Renal pelvis (tissue), 4 donors: ENCODE data around the gene VWA8. TPM values are rescaled to one million over a fixed set of nuclear protein-coding genes. Genes with fewer than 3 reads are reported as not detected.
"Not testable (repeated sequence)": the region's sequence is repeated elsewhere in the genome, so short reads cannot be mapped to it uniquely, and the experiment has no call there.

Experiments used
- DNase-seq: peaks from one replicate; pipeline ENCODE4 v3.0.0-alpha.2; 2013
- polyA plus RNA-seq, 3 donors: library from polyadenylated mRNA; unstranded; fragments of 120-200 nt; gene quantifications; one replicate each; pipeline ENCODE4 v1.2.1, GENCODE V29; 2013; ENCODE audit not compliant: insufficient read length in 3 of 3

VWA8 gene
- polyA plus RNA-seq, 3 donors: 19.0 to 21.1 (median 19.0) TPM

- DNase-seq: no peak
These were observed 8.2 kb upstream of the VWA8 start for GRCh38 chr13:41969072-41969471.

GRCh38 chr13:41966671-41967070 lies 5.8 kb upstream of the VWA8 start:
- no peak for DNase-seq

GRCh38 chr13:41962994-41963393 lies 2.1 kb upstream of the VWA8 start:
- DNase-seq: no peak

- DNase-seq: no peak
These were observed 504 bp upstream of the VWA8 start for GRCh38 chr13:41961466-41961760.

GRCh38 chr13:41960211-41960636 lies 685 bp downstream of the VWA8 start:
- DNase-seq: peak; percentile 17

GRCh38 chr13:41956272-41956671 lies 4.6 kb downstream of the VWA8 start:
- no peak for DNase-seq

GRCh38 chr13:41955605-41956004 lies 5.3 kb downstream of the VWA8 start:
- no peak for DNase-seq

GRCh38 chr13:41954226-41954625 lies 6.7 kb downstream of the VWA8 start:
- no peak for DNase-seq

- no peak for DNase-seq
These were observed 8.2 kb downstream of the VWA8 start for GRCh38 chr13:41952749-41953148.

GRCh38 chr13:41949104-41949503 lies 11.8 kb downstream of the VWA8 start:
- DNase-seq: not testable (repeated sequence)

GRCh38 chr13:41945926-41946325 lies 15.0 kb downstream of the VWA8 start:
- no peak for DNase-seq

GRCh38 chr13:41944635-41945397 lies 16.1 kb downstream of the VWA8 start:
- DNase-seq: no peak

- DNase-seq: no peak
These were observed 16.7 kb downstream of the VWA8 start for GRCh38 chr13:41944229-41944628.

GRCh38 chr13:41942462-41943094 lies 18.3 kb downstream of the VWA8 start:
- DNase-seq: no peak

- no peak for DNase-seq
These were observed 19.7 kb downstream of the VWA8 start for GRCh38 chr13:41941174-41941573.

GRCh38 chr13:41939398-41939797 lies 21.5 kb downstream of the VWA8 start:
- DNase-seq: no peak

GRCh38 chr13:41938918-41939317 lies 22.0 kb downstream of the VWA8 start:
- DNase-seq: no peak

- no peak for DNase-seq
These were observed 23.5 kb downstream of the VWA8 start for GRCh38 chr13:41937388-41937787.

- DNase-seq: no peak
These were observed 25.4 kb downstream of the VWA8 start for GRCh38 chr13:41935501-41935900.

- no peak for DNase-seq
These were observed 25.9 kb downstream of the VWA8 start for GRCh38 chr13:41934994-41935393.

- no peak for DNase-seq
These were observed 26.8 kb downstream of the VWA8 start for GRCh38 chr13:41934120-41934519.

GRCh38 chr13:41931337-41931736 lies 29.6 kb downstream of the VWA8 start:
- no peak for DNase-seq

- no peak for DNase-seq
These were observed 30.8 kb downstream of the VWA8 start for GRCh38 chr13:41930154-41930553.

GRCh38 chr13:41928323-41928722 lies 32.6 kb downstream of the VWA8 start:
- no peak for DNase-seq
